Heart left ventricle (tissue), 16 donors: Measurements from ENCODE around the gene KRTAP5-9. TPM values are rescaled to one million over a fixed set of nuclear protein-coding genes. Genes with fewer than 3 reads are reported as not detected.

Experiments
- ATAC-seq, 4 donors: fragments of 200-7000 bp; cut with Tn5 transposase; one replicate each; pipeline ENCODE4 v1.9.1; 2020 to 2022; ENCODE audit warnings: moderate library complexity in 4 of 4, mild to moderate bottlenecking in 3 of 4, moderate number of reproducible peaks in 1 of 4
- DNase-seq, 5 donors: peaks; one replicate each; pipeline ENCODE4 v3.0.0-alpha.2; 2020
- H3K27ac ChIP-seq, 12 donors: fragments of 200-600 bp; sonication (generic) in 4 of 12; one replicate each; pipeline versions ENCODE4 v1.5.0 to v1.8.0; 2016 to 2022; ENCODE audit warnings: mild to moderate bottlenecking in 2 of 12
- H3K27me3 ChIP-seq, 9 donors: fragments of 200-600 bp; sonication (generic) in 2 of 9; one replicate each; pipeline versions ENCODE4 v1.5.1 to v1.8.0; 2016 to 2022; ENCODE audit warnings: mild to moderate bottlenecking in 3 of 9
- H3K36me3 ChIP-seq, 9 donors: fragments of 200-600 bp; sonication (generic) in 2 of 9; one replicate each; pipeline versions ENCODE4 v1.5.0 to v1.8.0; 2018 to 2022; ENCODE audit warnings: mild to moderate bottlenecking in 2 of 9
- H3K4me1 ChIP-seq, 12 donors: fragments of 200-600 bp; sonication (generic) in 4 of 12; one replicate each; pipeline versions ENCODE4 v1.5.0 to v1.8.0; 2016 to 2022; ENCODE audit warnings: mild to moderate bottlenecking in 3 of 12
- H3K4me3 ChIP-seq, 12 donors: fragments of 200-600 bp; sonication (generic) in 4 of 12; one replicate each; pipeline versions ENCODE4 v1.5.0 to v1.8.0; 2017 to 2022; ENCODE audit warnings: mild to moderate bottlenecking in 9 of 12, moderate library complexity in 4 of 12
- H3K9me3 ChIP-seq, 12 donors: fragments of 200-600 bp; sonication (generic) in 4 of 12; one replicate each; pipeline versions ENCODE4 v1.5.0 to v1.8.0; 2016 to 2022; ENCODE audit warnings: mild to moderate bottlenecking in 1 of 12
- POLR2A ChIP-seq, 2 donors: fragments of 450-650 bp; IDR thresholded peaks; one replicate each; pipeline ENCODE4 v1.6.1; 2017; ENCODE audit warnings: antibody characterized with exemption in 2 of 2, mild to moderate bottlenecking in 2 of 2, moderate library complexity in 2 of 2
- WGBS, 4 donors: extraction: QIAGEN DNeasy Blood & Tissue Kit in 2 of 4; methylation state at CpG; one replicate each; pipeline versions ENCODE4 v1.1.5 to v1.1.7; 2013 to 2018; 5-methylcytosine and 5-hydroxymethylcytosine counted together
- intact Hi-C, 10 donors: fragments of 100-400 bp; cut with DNase I; formaldehyde crosslinking; loops; one replicate each; pipeline versions ENCODE4 v1.11.1 to v1.14.2; 2022
- polyA plus RNA-seq, 2 donors: library from polyadenylated mRNA; stranded (reverse); fragments of 200-250 nt; gene quantifications; one replicate each; pipeline ENCODE4 v1.2.3, GENCODE V29; 2013
- total RNA-seq, 9 donors: library from RNA; depleted of rRNA in 2 of 9; stranded (reverse); fragments of >200 nt in 2 of 9; fragmentation: NEBNext Ultra II Directional in 3 of 9; extraction: Animal tissue kit (Norgen Biotek cat#: 25700) in 3 of 9; gene quantifications; one replicate each; pipeline versions ENCODE4 v1.1.0 to v1.2.4, GENCODE V29; 2016 to 2023
- TF ChIP-seq, protein P1 (sequence below), 12 donors: fragments of 200-600 bp; sonication (generic) in 4 of 12; IDR thresholded peaks; one replicate each; pipeline versions ENCODE4 v1.5.0 to v1.8.0; 2018 to 2022; ENCODE audit warnings: antibody characterized with exemption in 12 of 12, mild to moderate bottlenecking in 5 of 12
- donor health status: ischemic (EF 13 %, LVEDD 7.1; RV severe dilation, severe dysfunction).
- donor health status: healthy with polysubstance abuse.
- donor health status: DM: no; HTN: yes; CAD: no.
- donor health status: DM: no; HTN: no; CAD: no.
- donor health status: ischemic (EF 25% LVEDD 6.9; RV normal size, moderate dysfunction).
- donor health status: ischemic (EF 25% LVEDD 5.7; RV mildly dilated, moderate dysfunction).
- donor health status: healthy.
- donor health status: DM: yes; HTN: yes; CAD: no.
- donor health status: ischemic (EF 35%, LVEDD 5.7; RV mildly dilated, moderate dysfunction).
- donor health status: nonischemic (EF 11% LVEDD 7.7; RV severe dilation, severe dysfunction).
- donor health status: DM: yes; HTN: yes; CAD: no.
- donor health status: PGD.
- donor health status: ischemic (EF 29% LVEDD 5.4; RV normal size, mild dysfunction).
- donor health status: nonischemic (EF 23%, LVEDD 6.1; RV moderate dilation, normal function).

KRTAP5-9 gene
- total and polyA plus RNA-seq, 11 donors = not detected

DNA sequence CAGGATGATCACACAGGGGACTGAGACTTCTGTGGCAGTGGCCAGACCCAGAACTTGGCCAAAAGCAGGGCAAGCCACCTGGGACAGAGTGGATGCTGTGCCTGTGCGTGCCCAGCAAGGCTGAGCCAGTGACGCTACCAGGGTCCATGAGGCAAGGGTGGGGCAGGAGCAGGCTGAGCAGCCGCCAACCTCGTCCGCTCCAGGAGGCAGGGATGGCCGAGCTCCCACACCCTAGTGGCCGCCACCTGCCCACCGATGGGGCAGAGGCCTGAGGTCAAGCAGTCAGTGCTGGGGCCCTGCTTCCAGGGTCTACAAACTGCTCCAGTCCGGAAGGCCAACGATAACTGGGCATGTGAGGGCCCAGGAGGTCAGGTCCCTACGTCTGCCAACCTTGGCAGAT lies 7.3 kb downstream of the KRTAP5-9 start:
- Histone ChIP-seq H3K36me3 (no peaks in the 10 kb centered on the region), H3K27me3 (no peaks in the 10 kb centered on the region), H3K9me3 (peaks cover 0 to 6% (median 0%) of the 10 kb centered on the region in 12 donors), H3K4me3 (no peak overlapping the region), H3K4me1 (no peaks in the 10 kb centered on the region), H3K27ac (no peak overlapping the region)
- no peak for TF ChIP-seq POLR2A (IDR thresholded peaks at IDR 0.05)
- TF ChIP-seq, protein P1, sequence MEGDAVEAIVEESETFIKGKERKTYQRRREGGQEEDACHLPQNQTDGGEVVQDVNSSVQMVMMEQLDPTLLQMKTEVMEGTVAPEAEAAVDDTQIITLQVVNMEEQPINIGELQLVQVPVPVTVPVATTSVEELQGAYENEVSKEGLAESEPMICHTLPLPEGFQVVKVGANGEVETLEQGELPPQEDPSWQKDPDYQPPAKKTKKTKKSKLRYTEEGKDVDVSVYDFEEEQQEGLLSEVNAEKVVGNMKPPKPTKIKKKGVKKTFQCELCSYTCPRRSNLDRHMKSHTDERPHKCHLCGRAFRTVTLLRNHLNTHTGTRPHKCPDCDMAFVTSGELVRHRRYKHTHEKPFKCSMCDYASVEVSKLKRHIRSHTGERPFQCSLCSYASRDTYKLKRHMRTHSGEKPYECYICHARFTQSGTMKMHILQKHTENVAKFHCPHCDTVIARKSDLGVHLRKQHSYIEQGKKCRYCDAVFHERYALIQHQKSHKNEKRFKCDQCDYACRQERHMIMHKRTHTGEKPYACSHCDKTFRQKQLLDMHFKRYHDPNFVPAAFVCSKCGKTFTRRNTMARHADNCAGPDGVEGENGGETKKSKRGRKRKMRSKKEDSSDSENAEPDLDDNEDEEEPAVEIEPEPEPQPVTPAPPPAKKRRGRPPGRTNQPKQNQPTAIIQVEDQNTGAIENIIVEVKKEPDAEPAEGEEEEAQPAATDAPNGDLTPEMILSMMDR (IDR thresholded peaks at IDR 0.05) = no peak
- 84 to 95% (median 94%) methylated on average over 4 to 11 of the region's 11 CpGs for WGBS, 4 donors
- no peak for ATAC-seq
- intact Hi-C loops = no loop called here
- no peak for DNase-seq

DNA sequence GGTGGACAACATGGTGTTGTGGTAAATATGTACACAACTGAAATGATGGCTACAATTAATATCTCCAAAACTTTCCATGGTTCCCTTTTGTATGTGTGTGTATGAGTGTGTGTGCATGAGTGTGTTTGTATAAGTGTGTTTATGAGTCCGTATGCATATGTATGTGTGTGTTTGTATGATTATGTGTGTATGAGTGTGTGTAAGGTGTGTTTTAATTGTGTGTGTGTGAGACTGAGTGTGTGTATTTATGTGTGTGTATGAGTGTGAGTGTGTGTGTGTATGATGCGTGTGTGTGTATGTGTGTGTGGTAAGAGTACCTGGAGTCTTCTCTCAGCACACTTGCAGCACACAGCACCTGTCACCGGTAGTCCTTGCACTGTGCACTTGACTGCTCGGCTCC lies 7.8 kb downstream of the KRTAP5-9 start:
- intact Hi-C loops = no loop called here
- Histone ChIP-seq H3K27me3 (no peaks in the 10 kb centered on the region), H3K36me3 (no peaks in the 10 kb centered on the region), H3K27ac (no peak overlapping the region), H3K9me3 (peaks cover 0 to 6% (median 0%) of the 10 kb centered on the region in 12 donors), H3K4me1 (no peaks in the 10 kb centered on the region), H3K4me3 (no peak overlapping the region)
- ATAC-seq = no peak
- TF ChIP-seq POLR2A (IDR thresholded peaks at IDR 0.05) = no peak
- TF ChIP-seq, protein P1 (IDR thresholded peaks at IDR 0.05) = no peak
- DNase-seq = no peak
- WGBS, 4 donors = 83 to 93% (median 87%) methylated on average over 4 of the region's 4 CpGs

DNA sequence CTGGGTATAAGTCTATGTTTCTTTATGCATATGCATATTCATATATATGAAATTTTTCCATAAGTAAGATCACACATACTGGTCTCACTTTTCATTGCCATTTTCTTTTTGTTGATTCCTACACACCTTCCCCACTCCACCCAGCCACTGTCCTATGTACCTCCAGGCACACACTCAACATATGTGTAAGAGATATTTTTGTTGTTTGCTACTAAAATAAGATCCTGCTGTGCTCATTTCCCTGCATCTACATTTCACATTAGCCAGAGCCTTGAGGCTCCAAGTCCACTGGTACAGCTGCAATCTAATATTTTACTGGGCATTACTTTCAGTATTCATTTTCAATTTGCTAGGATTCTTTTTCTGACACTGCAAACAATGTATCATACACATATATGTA lies 9.0 kb downstream of the KRTAP5-9 start:
- TF ChIP-seq POLR2A (IDR thresholded peaks at IDR 0.05) = no peak
- TF ChIP-seq, protein P1 (IDR thresholded peaks at IDR 0.05) = no peak
- Histone ChIP-seq H3K9me3 (peaks cover 0 to 6% (median 0%) of the 10 kb centered on the region in 12 donors), H3K27me3 (peaks cover 0 to 6% (median 0%) of the 10 kb centered on the region in 9 donors), H3K4me3 (no peak overlapping the region), H3K4me1 (no peaks in the 10 kb centered on the region), H3K27ac (no peak overlapping the region), H3K36me3 (no peaks in the 10 kb centered on the region)
- ATAC-seq (no peak), DNase-seq (no peak)
- intact Hi-C loops = no loop called here

DNA sequence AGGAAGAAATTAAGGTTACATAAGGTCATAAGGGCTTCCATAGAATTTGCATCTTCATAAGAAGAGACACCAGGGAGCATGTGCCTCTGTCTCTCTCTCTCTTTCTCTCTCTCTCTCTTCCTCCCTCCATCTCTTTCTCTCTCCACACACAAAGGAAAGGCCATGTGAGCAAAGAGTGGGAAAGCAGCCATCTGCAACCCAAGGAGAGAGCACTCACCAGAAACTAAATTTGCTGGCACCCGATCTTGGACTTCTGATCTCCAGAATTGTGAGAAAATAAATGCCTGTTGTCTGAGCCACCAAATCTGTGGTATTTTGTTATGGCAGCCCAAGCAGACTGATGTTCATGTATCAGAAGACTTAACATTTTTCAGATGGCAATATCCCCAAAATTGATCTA lies 10.8 kb downstream of the KRTAP5-9 start:
- H3K27me3 ChIP-seq = peaks cover 0 to 19% (median 5%) of the 10 kb centered on the region in 9 donors
- WGBS, 4 donors = 84 to 96% (median 89%) methylated on average over 1 of the region's 1 CpG
- no peak overlapping the region for H3K27ac ChIP-seq
- intact Hi-C loops = no loop called here
- DNase-seq (no peak), ATAC-seq (no peak)
- no peaks in the 10 kb centered on the region for H3K4me1 ChIP-seq
- TF ChIP-seq, protein P1 (IDR thresholded peaks at IDR 0.05) = no peak
- no peak for TF ChIP-seq POLR2A (IDR thresholded peaks at IDR 0.05)
- no peak overlapping the region for H3K4me3 ChIP-seq
- H3K36me3 ChIP-seq = no peaks in the 10 kb centered on the region
- peaks cover 0 to 6% (median 0%) of the 10 kb centered on the region in 12 donors for H3K9me3 ChIP-seq
